SK-N-SH (cell line): ENCODE data around the gene NF2. TPM values are rescaled to one million over a fixed set of nuclear protein-coding genes. Genes with fewer than 3 reads are reported as not detected.

Experiments
- CTCF ChIA-PET: fragments of 300-600, 350-600 bp; formaldehyde crosslinking; extraction: SDS; loops from one replicate; lab custom pipeline; 2021; lab: Yijun Ruan, JAX
- POLR2A ChIA-PET: fragments of 350-600 bp; sonication (Branson Sonifier 250); formaldehyde crosslinking; extraction: SDS; loops from one replicate; lab custom pipeline; 2020; ENCODE audit warnings: antibody characterized with exemption, inconsistent platforms; lab: Yijun Ruan, JAX
- DNase-seq: peaks from one replicate; pipeline ENCODE4 v3.0.0; 2012
- H2AFZ ChIP-seq: fragments of 200-600 bp; sonication (generic); 2 replicates; pipeline ENCODE4 v1.8.1; 2016; ENCODE audit warnings: antibody characterized with exemption, mild to moderate bottlenecking, low read depth
- H3F3A ChIP-seq: fragments of 200-600 bp; sonication (generic); replicated peaks from 2 replicates; pipeline ENCODE3; 2016; ENCODE audit warnings: antibody characterized with exemption, mild to moderate bottlenecking; ENCODE audit not compliant: insufficient read depth
- H3K27ac ChIP-seq, 2 experiments: fragments of 200-500 bp in 1 of 2; fragments of 200-600 bp in 1 of 2; sonication (Bioruptor generic) in 1 of 2; sonication (generic), shearing (Covaris generic) in 1 of 2; 2 replicates each; pipeline versions ENCODE4 v1.5.1 to v1.6.1; 2014 to 2016; ENCODE audit warnings: low read depth in 2 of 2, inconsistent platforms in 1 of 2, low read length in 1 of 2, mild to moderate bottlenecking in 1 of 2, mixed read lengths in 1 of 2
- H3K27me3 ChIP-seq: fragments of 200-600 bp; sonication (generic), shearing (Covaris generic); 2 replicates; pipeline ENCODE4 v1.6.1; 2016; ENCODE audit warnings: mixed run types; ENCODE audit not compliant: insufficient read depth
- H3K36me3 ChIP-seq, 2 experiments: fragments of 200-500 bp in 1 of 2; fragments of 200-600 bp in 1 of 2; sonication (Bioruptor generic) in 1 of 2; sonication (generic) in 1 of 2; replicated peaks in 1 of 2; 2 replicates each; pipeline versions ENCODE3 to v1.5.1; 2014 to 2016; ENCODE audit warnings: low read length in 1 of 2, mild to moderate bottlenecking in 1 of 2; ENCODE audit not compliant: insufficient read depth in 2 of 2, control insufficient read depth in 1 of 2
- H3K4me1 ChIP-seq, 2 experiments: fragments of 200-500 bp in 1 of 2; fragments of 200-600 bp in 1 of 2; sonication (Bioruptor generic) in 1 of 2; sonication (generic), shearing (Covaris generic) in 1 of 2; 2 replicates each; pipeline versions ENCODE4 v1.5.1 to v1.6.1; 2014 to 2016; ENCODE audit warnings: low read depth in 1 of 2, low read length in 1 of 2, mixed run types in 1 of 2; ENCODE audit not compliant: insufficient read depth in 2 of 2, control insufficient read depth in 1 of 2
- H3K4me2 ChIP-seq: fragments of 200-600 bp; sonication (generic), shearing (Covaris generic); 2 replicates; pipeline ENCODE4 v1.6.1; 2017; ENCODE audit warnings: mixed run types
- H3K4me3 ChIP-seq, 2 experiments: fragments of 200-500 bp in 1 of 2; fragments of 200-600 bp in 1 of 2; sonication (Bioruptor generic) in 1 of 2; sonication (generic), shearing (Covaris generic) in 1 of 2; 2 replicates each; pipeline versions ENCODE4 v1.5.1 to v1.8.1; 2014 to 2016; ENCODE audit warnings: low read depth in 2 of 2, inconsistent platforms in 1 of 2, low read length in 1 of 2, mild to moderate bottlenecking in 1 of 2, mixed read lengths in 1 of 2, moderate library complexity in 1 of 2
- H3K79me2 ChIP-seq: fragments of 200-600 bp; sonication (generic); 2 replicates; pipeline ENCODE4 v1.8.1; 2017; ENCODE audit warnings: mild to moderate bottlenecking; ENCODE audit not compliant: insufficient read depth
- H3K9ac ChIP-seq: fragments of 200-600 bp; sonication (generic); 2 replicates; pipeline ENCODE4 v1.6.1; 2017; ENCODE audit warnings: mixed run types
- H3K9me2 ChIP-seq: fragments of 200-600 bp; sonication (generic); 2 replicates; pipeline ENCODE4 v1.6.1; 2017; ENCODE audit warnings: mixed run types
- H3K9me3 ChIP-seq: fragments of 200-600 bp; sonication (generic); 2 replicates; pipeline ENCODE4 v1.6.1; 2017; ENCODE audit warnings: mixed run types, mild to moderate bottlenecking, moderate library complexity
- H4K20me1 ChIP-seq: fragments of 200-600 bp; sonication (generic); 2 replicates; pipeline ENCODE4 v1.6.1; 2017; ENCODE audit warnings: mild to moderate bottlenecking, mixed run types; ENCODE audit not compliant: insufficient read depth
- GATA2 ChIP-seq: sonication (generic); formaldehyde crosslinking; IDR thresholded peaks from 2 replicates; pipeline ENCODE4 v1.5.0; 2020; ENCODE audit warnings: mild to moderate bottlenecking, missing genetic modification reagents
- MXI1 ChIP-seq: IDR thresholded peaks from 2 replicates; pipeline ENCODE4 v1.6.1; 2012; ENCODE audit warnings: mild to moderate bottlenecking, low read depth, low read length, improper control_type of control experiment
- NRF1 ChIP-seq: IDR thresholded peaks from 2 replicates; pipeline ENCODE4 v1.6.1; 2012; ENCODE audit warnings: low read depth, mild to moderate bottlenecking, low read length
- RFX5 ChIP-seq: IDR thresholded peaks from 2 replicates; pipeline ENCODE4 v1.6.1; 2012; ENCODE audit warnings: mild to moderate bottlenecking, improper control_type of control experiment, low read length
- RXRA ChIP-seq: IDR thresholded peaks from 2 replicates; pipeline ENCODE4 v1.4.0; 2012; ENCODE audit warnings: low read depth, mild to moderate bottlenecking, borderline replicate concordance
- SMC3 ChIP-seq: IDR thresholded peaks from 2 replicates; pipeline ENCODE4 v1.6.1; 2012; ENCODE audit warnings: low read depth, low read length, improper control_type of control experiment
- TAF1 ChIP-seq: IDR thresholded peaks from 2 replicates; pipeline ENCODE4 v1.6.1; 2012; ENCODE audit warnings: low read depth, mild to moderate bottlenecking, low read length, moderate library complexity, borderline replicate concordance
- TEAD4 ChIP-seq: IDR thresholded peaks from 2 replicates; pipeline ENCODE4 v1.4.0; 2012; ENCODE audit warnings: mild to moderate bottlenecking, borderline replicate concordance; ENCODE audit not compliant: insufficient read depth
- WGBS: methylation state at CpG from one replicate; pipeline ENCODE4 v1.1.6; 2017; ENCODE audit warnings: low lambda C conversion rate; 5-methylcytosine and 5-hydroxymethylcytosine counted together
- polyA plus RNA-seq, 3 experiments: library from polyadenylated mRNA; depleted of rRNA; stranded (reverse); fragments of >200 nt; gene quantifications; 2 replicates each; pipeline ENCODE4 v1.2.3, GENCODE V29; 2012
- TF ChIP-seq, protein P1 (sequence below): fragments of 200-600 bp; sonication (generic); IDR thresholded peaks from 2 replicates; pipeline ENCODE4 v1.6.1; 2017; ENCODE audit warnings: antibody characterized with exemption, mild to moderate bottlenecking, moderate library complexity
- TF ChIP-seq, protein P2 (sequence below): IDR thresholded peaks from 2 replicates; pipeline ENCODE4; 2012

NF2 gene
- polyA plus RNA-seq, 1 of the 3 experiments (the other 2 are of a cell fraction), result 44.1 TPM

DNA sequence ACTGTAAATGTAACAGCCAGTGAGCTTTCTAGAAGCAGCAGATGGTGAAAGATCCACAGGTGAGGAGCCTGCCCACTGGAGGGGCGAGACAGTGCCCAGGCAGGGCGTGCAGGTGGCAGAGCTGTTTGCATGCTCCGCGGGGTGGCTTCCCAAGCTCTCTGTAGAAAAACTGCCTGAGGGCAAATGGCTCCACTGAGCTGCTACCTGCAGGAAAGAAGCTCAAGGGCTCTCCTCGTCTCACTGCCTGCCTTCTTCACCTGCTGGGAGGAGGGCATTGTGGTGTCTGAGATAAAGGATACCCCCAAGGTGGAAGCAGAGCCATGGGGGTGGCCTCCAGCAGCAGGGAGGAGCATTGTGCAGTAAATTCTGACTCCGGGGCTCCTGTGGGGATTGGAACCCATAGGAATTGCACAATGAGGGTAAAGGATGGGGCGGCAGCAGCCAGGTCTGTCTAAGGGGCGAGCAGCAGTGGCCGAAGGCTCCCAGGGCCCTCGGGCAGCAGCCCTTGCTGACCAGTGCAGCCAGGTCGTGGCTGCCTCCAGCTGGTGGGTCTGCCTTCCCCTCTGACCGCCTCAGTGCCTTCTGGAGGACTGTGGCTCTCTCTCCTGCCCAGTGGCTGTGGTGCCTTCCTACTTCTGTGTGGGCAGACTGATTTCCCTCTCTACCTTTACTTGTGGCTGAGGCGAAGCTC lies 88.3 kb downstream of the NF2 start:
- no peak overlapping the region for H3K4me2 ChIP-seq
- peaks cover 9 to 24% of the 10 kb centered on the region in 2 experiments for H3K36me3 ChIP-seq
- POLR2A ChIA-PET, result no interaction called here
- peaks cover 15 to 61% of the 10 kb centered on the region in 2 experiments for H3K4me1 ChIP-seq
- DNase-seq, result no peak
- H3K9me2 ChIP-seq, result no peaks in the 10 kb centered on the region
- H3K27ac ChIP-seq, result no peak overlapping the region
- no peaks in the 10 kb centered on the region for H3K27me3 ChIP-seq
- no peak overlapping the region for H2AFZ ChIP-seq
- no peak for TF ChIP-seq RXRA
- TF ChIP-seq, protein P1, sequence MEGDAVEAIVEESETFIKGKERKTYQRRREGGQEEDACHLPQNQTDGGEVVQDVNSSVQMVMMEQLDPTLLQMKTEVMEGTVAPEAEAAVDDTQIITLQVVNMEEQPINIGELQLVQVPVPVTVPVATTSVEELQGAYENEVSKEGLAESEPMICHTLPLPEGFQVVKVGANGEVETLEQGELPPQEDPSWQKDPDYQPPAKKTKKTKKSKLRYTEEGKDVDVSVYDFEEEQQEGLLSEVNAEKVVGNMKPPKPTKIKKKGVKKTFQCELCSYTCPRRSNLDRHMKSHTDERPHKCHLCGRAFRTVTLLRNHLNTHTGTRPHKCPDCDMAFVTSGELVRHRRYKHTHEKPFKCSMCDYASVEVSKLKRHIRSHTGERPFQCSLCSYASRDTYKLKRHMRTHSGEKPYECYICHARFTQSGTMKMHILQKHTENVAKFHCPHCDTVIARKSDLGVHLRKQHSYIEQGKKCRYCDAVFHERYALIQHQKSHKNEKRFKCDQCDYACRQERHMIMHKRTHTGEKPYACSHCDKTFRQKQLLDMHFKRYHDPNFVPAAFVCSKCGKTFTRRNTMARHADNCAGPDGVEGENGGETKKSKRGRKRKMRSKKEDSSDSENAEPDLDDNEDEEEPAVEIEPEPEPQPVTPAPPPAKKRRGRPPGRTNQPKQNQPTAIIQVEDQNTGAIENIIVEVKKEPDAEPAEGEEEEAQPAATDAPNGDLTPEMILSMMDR, result no peak
- no peak for TF ChIP-seq SMC3
- no peak for TF ChIP-seq TAF1
- no peaks in the 10 kb centered on the region for H3K9me3 ChIP-seq
- WGBS, result 83% methylated on average over 6 of the region's 13 CpGs
- H3F3A ChIP-seq, result no peaks in the 10 kb centered on the region
- no peak overlapping the region for H3K4me3 ChIP-seq
- H3K79me2 ChIP-seq, result no peaks in the 10 kb centered on the region
- peaks cover 8% of the 10 kb centered on the region for H4K20me1 ChIP-seq
- H3K9ac ChIP-seq, result no peak overlapping the region
- CTCF ChIA-PET, result interaction anchor here (1.1 to 7.1 kb wide), 11 partner anchors 12 to 429 kb away, joined by 3 to 64 read pairs (median 7); partner anchors contain the start of gene CABP7

DNA sequence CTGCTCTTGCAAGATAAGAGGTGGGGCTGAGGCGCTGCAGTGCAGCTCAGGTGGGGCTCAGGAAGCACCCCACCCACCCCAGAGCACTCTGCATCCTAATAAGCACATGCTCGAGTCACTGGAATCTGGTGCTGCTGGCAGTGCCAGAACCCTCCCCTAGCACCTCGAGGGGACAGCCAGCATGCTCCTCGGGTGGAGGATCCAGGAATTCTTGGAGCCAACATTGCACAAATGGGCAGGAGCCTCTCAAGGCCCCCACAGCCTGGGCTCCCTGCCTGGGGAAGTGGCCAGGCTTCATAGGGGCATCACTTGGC lies 88.9 kb downstream of the NF2 start:
- DNase-seq, result no peak
- WGBS, result 100% methylated on average over 1 of the region's 4 CpGs
- Histone ChIP-seq H3K4me2 (no peak overlapping the region), H3K9me2 (no peaks in the 10 kb centered on the region), H3K36me3 (peaks cover 9 to 27% of the 10 kb centered on the region in 2 experiments), H2AFZ (no peak overlapping the region), H3K4me1 (peaks cover 15 to 66% of the 10 kb centered on the region in 2 experiments), H3F3A (no peaks in the 10 kb centered on the region), H3K27ac (no peak overlapping the region), H4K20me1 (peaks cover 8% of the 10 kb centered on the region), H3K79me2 (no peaks in the 10 kb centered on the region), H3K27me3 (no peaks in the 10 kb centered on the region), H3K4me3 (no peak overlapping the region), H3K9me3 (no peaks in the 10 kb centered on the region), H3K9ac (no peak overlapping the region)
- ChIA-PET POLR2A (no interaction called here), CTCF (interaction anchor here (1.1 to 7.1 kb wide), 7 partner anchors 8 to 397 kb away, joined by 3 to 64 read pairs (median 7); no protein-coding TSS in a partner anchor)
- TF ChIP-seq TEAD4 (no peak), NRF1 (no peak), TAF1 (no peak), MXI1 (no peak), RFX5 (no peak), GATA2 (CRISPR knock-in tag) (no peak)
- TF ChIP-seq, protein P2, sequence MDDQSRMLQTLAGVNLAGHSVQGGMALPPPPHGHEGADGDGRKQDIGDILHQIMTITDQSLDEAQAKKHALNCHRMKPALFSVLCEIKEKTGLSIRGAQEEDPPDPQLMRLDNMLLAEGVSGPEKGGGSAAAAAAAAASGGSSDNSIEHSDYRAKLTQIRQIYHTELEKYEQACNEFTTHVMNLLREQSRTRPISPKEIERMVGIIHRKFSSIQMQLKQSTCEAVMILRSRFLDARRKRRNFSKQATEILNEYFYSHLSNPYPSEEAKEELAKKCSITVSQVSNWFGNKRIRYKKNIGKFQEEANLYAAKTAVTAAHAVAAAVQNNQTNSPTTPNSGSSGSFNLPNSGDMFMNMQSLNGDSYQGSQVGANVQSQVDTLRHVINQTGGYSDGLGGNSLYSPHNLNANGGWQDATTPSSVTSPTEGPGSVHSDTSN, result no peak
- TF ChIP-seq, protein P1, result no peak
